ENCODE measurements around the gene MPDZ. TPM values are rescaled to one million over a fixed set of nuclear protein-coding genes. Genes with fewer than 3 reads are reported as not detected.

Gene MPDZ
- polyA plus RNA-seq, 1 donor (not counting 4 experiments of a cell fraction or from before 2014, with no cell fraction given) = 9.0 TPM

- no peaks in the 10 kb centered on the region for H3K79me2 ChIP-seq (ENCODE audit: control insufficient read depth, insufficient read depth, low read length)
- H3K27ac ChIP-seq (ENCODE audit: control insufficient read depth, insufficient read depth, low read length) = no peak overlapping the region
- FAIRE-seq = no peak
- no peak for DNase-seq (ENCODE audit: low read depth, low spot score)
- H3K4me3 ChIP-seq (ENCODE audit: control insufficient read depth in 2 of 3, extremely low read depth in 1 of 3, insufficient read depth in 2 of 3, low read depth in 1 of 3, low read length in 3 of 3) = no peak overlapping the region
- H3K9ac ChIP-seq (ENCODE audit: control insufficient read depth, extremely low read depth, insufficient read depth, low read length) = no peak overlapping the region
- no peaks in the 10 kb centered on the region for H3K4me1 ChIP-seq (ENCODE audit: control insufficient read depth, extremely low read depth, insufficient read depth, low read length)
- H2AFZ ChIP-seq (ENCODE audit: control insufficient read depth, low read length) = no peak overlapping the region
- no peak for TF ChIP-seq EZH2 (IDR thresholded peaks at IDR 0.05; ENCODE audit: low read length)
- TF ChIP-seq CTCF (optimal IDR thresholded peaks at IDR 0.05 in 1 of 3, IDR thresholded peaks at IDR 0.05 in 1 of 3, conservative IDR thresholded peaks at IDR 0.05 in 1 of 3; ENCODE audit: extremely low read depth in 1 of 3, insufficient read depth in 2 of 3, low read length in 3 of 3) = no peak
- no peaks in the 10 kb centered on the region for H3K9me3 ChIP-seq (ENCODE audit: control insufficient read depth, low read depth, low read length)
- no peaks in the 10 kb centered on the region for H4K20me1 ChIP-seq (ENCODE audit: control insufficient read depth, extremely low read depth, insufficient read depth, low read length)
- no peaks in the 10 kb centered on the region for H3K36me3 ChIP-seq (ENCODE audit: control insufficient read depth in 2 of 2, extremely low read depth in 1 of 2, insufficient read depth in 2 of 2, low read length in 2 of 2)
- H3K4me2 ChIP-seq (ENCODE audit: control insufficient read depth, extremely low read depth, insufficient read depth, low read depth, low read length) = no peak overlapping the region
- dilution Hi-C loops (cut with MboI; ENCODE audit: extremely low pct_ligation_motif_present, low sequenced_read_pairs) = no loop called here
- H3K27me3 ChIP-seq (ENCODE audit: control insufficient read depth, extremely low read depth, insufficient read depth, low read length) = no peaks in the 10 kb centered on the region
- H3K9me1 ChIP-seq (ENCODE audit: control insufficient read depth, extremely low read depth, insufficient read depth, low read length) = no peaks in the 10 kb centered on the region
These were observed 12.2 kb upstream of the MPDZ start for GRCh38 chr9:13291718-13292117.

- no peak overlapping the region for H2AFZ ChIP-seq (ENCODE audit: control insufficient read depth, low read length)
- no peak overlapping the region for H3K4me2 ChIP-seq (ENCODE audit: control insufficient read depth, extremely low read depth, insufficient read depth, low read depth, low read length)
- H3K4me3 ChIP-seq (ENCODE audit: control insufficient read depth in 2 of 3, extremely low read depth in 1 of 3, insufficient read depth in 2 of 3, low read depth in 1 of 3, low read length in 3 of 3) = no peak overlapping the region
- no peak overlapping the region for H3K27ac ChIP-seq (ENCODE audit: control insufficient read depth, insufficient read depth, low read length)
- dilution Hi-C loops (cut with MboI; ENCODE audit: extremely low pct_ligation_motif_present, low sequenced_read_pairs) = no loop called here
- TF ChIP-seq EZH2 (IDR thresholded peaks at IDR 0.05; ENCODE audit: low read length) (no peak), CTCF (optimal IDR thresholded peaks at IDR 0.05 in 1 of 3, IDR thresholded peaks at IDR 0.05 in 1 of 3, conservative IDR thresholded peaks at IDR 0.05 in 1 of 3; ENCODE audit: extremely low read depth in 1 of 3, insufficient read depth in 2 of 3, low read length in 3 of 3) (no peak)
- DNase-seq (ENCODE audit: low read depth, low spot score) = no peak
- H3K9ac ChIP-seq (ENCODE audit: control insufficient read depth, extremely low read depth, insufficient read depth, low read length) = no peak overlapping the region
- H3K9me1 ChIP-seq (ENCODE audit: control insufficient read depth, extremely low read depth, insufficient read depth, low read length) = no peaks in the 10 kb centered on the region
- H3K36me3 ChIP-seq (ENCODE audit: control insufficient read depth in 2 of 2, extremely low read depth in 1 of 2, insufficient read depth in 2 of 2, low read length in 2 of 2) = no peaks in the 10 kb centered on the region
- no peaks in the 10 kb centered on the region for H3K9me3 ChIP-seq (ENCODE audit: control insufficient read depth, low read depth, low read length)
- H4K20me1 ChIP-seq (ENCODE audit: control insufficient read depth, extremely low read depth, insufficient read depth, low read length) = no peaks in the 10 kb centered on the region
- FAIRE-seq = no peak
- no peaks in the 10 kb centered on the region for H3K27me3 ChIP-seq (ENCODE audit: control insufficient read depth, extremely low read depth, insufficient read depth, low read length)
- no peaks in the 10 kb centered on the region for H3K4me1 ChIP-seq (ENCODE audit: control insufficient read depth, extremely low read depth, insufficient read depth, low read length)
- no peaks in the 10 kb centered on the region for H3K79me2 ChIP-seq (ENCODE audit: control insufficient read depth, insufficient read depth, low read length)
These were observed 4.5 kb upstream of the MPDZ start for GRCh38 chr9:13284011-13284410.

Measured in keratinocyte (primary cell).